Neural cell (in vitro differentiated cells): Measurements from ENCODE around the gene COA4. TPM values are rescaled to one million over a fixed set of nuclear protein-coding genes. Genes with fewer than 3 reads are reported as not detected.

Source experiments
- H2AFZ ChIP-seq: fragments of 200-600, 300-800 bp; sonication (generic), shearing (Covaris generic); 2 replicates; pipeline ENCODE4 v1.6.0; 2014; ENCODE audit warnings: low read depth, mild to moderate bottlenecking, antibody characterized with exemption, low read length, moderate library complexity
- H3F3A ChIP-seq: fragments of 200-600 bp; shearing (Covaris generic); 2 replicates; pipeline ENCODE4 v1.6.1; 2016; ENCODE audit warnings: mild to moderate bottlenecking, moderate library complexity, mixed read lengths, antibody characterized with exemption, low read length; ENCODE audit not compliant: insufficient read depth, poor library complexity, severe bottlenecking
- H3K27ac ChIP-seq: fragments of 200-600, 300-800 bp; sonication (generic), shearing (Covaris generic); 2 replicates; pipeline ENCODE4 v1.5.1; 2014; ENCODE audit warnings: mild to moderate bottlenecking, low read length, moderate library complexity
- H3K27me3 ChIP-seq: fragments of 300-800, 200-600 bp; sonication (generic), shearing (Covaris generic); 2 replicates; pipeline ENCODE4 v1.6.0; 2014; ENCODE audit warnings: mild to moderate bottlenecking, low read depth, low read length, moderate library complexity; ENCODE audit not compliant: insufficient read depth
- H3K36me3 ChIP-seq: fragments of 300-800, 200-600 bp; sonication (generic), shearing (Covaris generic); 2 replicates; pipeline ENCODE4 v1.5.1; 2014; ENCODE audit warnings: mild to moderate bottlenecking, antibody characterized with exemption, low read length, moderate library complexity; ENCODE audit not compliant: insufficient read depth
- H3K4me2 ChIP-seq: fragments of 300-800, 200-600 bp; sonication (generic), shearing (Covaris generic); 2 replicates; pipeline ENCODE4 v1.6.0; 2014; ENCODE audit warnings: mild to moderate bottlenecking, low read length
- H3K4me3 ChIP-seq: fragments of 300-800, 200-600 bp; sonication (generic), shearing (Covaris generic); 2 replicates; pipeline ENCODE4 v1.5.1; 2014; ENCODE audit warnings: mild to moderate bottlenecking, low read length, moderate library complexity
- H3K79me2 ChIP-seq: fragments of 200-600 bp; shearing (Covaris generic); replicated peaks from 2 replicates; pipeline ENCODE4 v1.6.0; 2014; ENCODE audit warnings: mild to moderate bottlenecking, low read length, moderate library complexity; ENCODE audit not compliant: insufficient read depth
- H3K9ac ChIP-seq: fragments of 300-800, 200-600 bp; sonication (generic), shearing (Covaris generic); 2 replicates; pipeline ENCODE4 v1.6.1; 2016; ENCODE audit warnings: mild to moderate bottlenecking, low read length, mixed read lengths
- H3K9me2 ChIP-seq: fragments of 200-600 bp; shearing (Covaris generic); 2 replicates; pipeline ENCODE4 v1.6.1; 2016; ENCODE audit warnings: mild to moderate bottlenecking, low read length, mixed read lengths; ENCODE audit not compliant: insufficient read depth
- H3K9me3 ChIP-seq: fragments of 200-600, 300-800 bp; sonication (generic), shearing (Covaris generic); 2 replicates; pipeline ENCODE4 v1.6.1; 2016; ENCODE audit warnings: mild to moderate bottlenecking, mixed run types, low read length, moderate library complexity, mixed read lengths
- H4K20me1 ChIP-seq: fragments of 200-600 bp; shearing (Covaris generic); 2 replicates; pipeline ENCODE4 v1.6.1; 2016; ENCODE audit warnings: mild to moderate bottlenecking, mixed run types; ENCODE audit not compliant: insufficient read depth
- CTCF ChIP-seq: fragments of 450-650 bp; IDR thresholded peaks from 2 replicates; pipeline ENCODE4 v1.5.1; 2014; ENCODE audit warnings: antibody characterized with exemption, mild to moderate bottlenecking, moderate library complexity; ENCODE audit not compliant: poor library complexity, severe bottlenecking
- EP300 ChIP-seq: fragments of 450-650 bp; conservative IDR thresholded peaks from 2 replicates; pipeline ENCODE4 v1.6.1; 2014; ENCODE audit warnings: antibody characterized with exemption, mild to moderate bottlenecking, moderate library complexity; ENCODE audit not compliant: poor library complexity, severe bottlenecking
- EZH2 ChIP-seq: fragments of 200-600, 300-800 bp; shearing (Covaris generic), sonication (generic); IDR thresholded peaks from 2 replicates; pipeline ENCODE4 v1.6.1; 2014; ENCODE audit warnings: antibody characterized with exemption, low read length, borderline replicate concordance, mild to moderate bottlenecking; ENCODE audit not compliant: insufficient read depth, poor library complexity, severe bottlenecking
- MXI1 ChIP-seq: fragments of 450-650 bp; conservative IDR thresholded peaks from 2 replicates; pipeline ENCODE4 v1.6.1; 2014; ENCODE audit warnings: antibody characterized with exemption, mild to moderate bottlenecking; ENCODE audit not compliant: poor library complexity, severe bottlenecking
- POLR2AphosphoS5 ChIP-seq: IDR thresholded peaks from 2 replicates; pipeline ENCODE4 v1.6.1; 2012
- RAD21 ChIP-seq: fragments of 450-650 bp; conservative IDR thresholded peaks from 2 replicates; pipeline ENCODE4 v1.6.1; 2014; ENCODE audit warnings: antibody characterized with exemption, mild to moderate bottlenecking, moderate library complexity
- REST ChIP-seq: IDR thresholded peaks from 2 replicates; pipeline ENCODE4 v1.6.1; 2012; ENCODE audit warnings: borderline replicate concordance
- SMC3 ChIP-seq: fragments of 450-650 bp; conservative IDR thresholded peaks from 2 replicates; pipeline ENCODE4 v1.6.1; 2014; ENCODE audit warnings: antibody characterized with exemption, mild to moderate bottlenecking, moderate library complexity; ENCODE audit not compliant: poor library complexity
- TAF1 ChIP-seq: IDR thresholded peaks from 2 replicates; pipeline ENCODE4 v1.6.1; 2012; ENCODE audit warnings: low read depth
- polyA plus RNA-seq: library from polyadenylated mRNA; depleted of rRNA; stranded (reverse); fragments of >200 nt; gene quantifications from 2 replicates; pipeline ENCODE4 v1.2.3, GENCODE V29; 2014

The COA4 gene
- polyA plus RNA-seq, 1 donor from 2014 or later = 108 TPM

GRCh38 chr11:73913472-73913871, 36.8 kb upstream of the COA4 start:
- no peak overlapping the region for H3K4me2 ChIP-seq
- no peaks in the 10 kb centered on the region for H3K9me2 ChIP-seq
- H3K27me3 ChIP-seq = no peaks in the 10 kb centered on the region
- no peaks in the 10 kb centered on the region for H3K79me2 ChIP-seq
- H3K9me3 ChIP-seq = no peaks in the 10 kb centered on the region
- no peaks in the 10 kb centered on the region for H4K20me1 ChIP-seq
- peaks cover 6% of the 10 kb centered on the region for H3K36me3 ChIP-seq
- TF ChIP-seq POLR2AphosphoS5 = no peak
- no peak for TF ChIP-seq RAD21
- no peak for TF ChIP-seq TAF1
- no peak for TF ChIP-seq EP300
- no peak for TF ChIP-seq REST
- no peak for TF ChIP-seq SMC3
- no peak for TF ChIP-seq CTCF
- no peak for TF ChIP-seq EZH2
- no peak for TF ChIP-seq MXI1
- H2AFZ ChIP-seq = no peak overlapping the region
- H3F3A ChIP-seq = no peaks in the 10 kb centered on the region
- no peak overlapping the region for H3K9ac ChIP-seq
- no peak overlapping the region for H3K4me3 ChIP-seq
- H3K27ac ChIP-seq = no peak overlapping the region

GRCh38 chr11:73912026-73912425, 35.4 kb upstream of the COA4 start:
- no peaks in the 10 kb centered on the region for H3K9me2 ChIP-seq
- H2AFZ ChIP-seq = no peak overlapping the region
- H3F3A ChIP-seq = no peaks in the 10 kb centered on the region
- H3K4me3 ChIP-seq = no peak overlapping the region
- peaks cover 10% of the 10 kb centered on the region for H3K36me3 ChIP-seq
- H4K20me1 ChIP-seq = no peaks in the 10 kb centered on the region
- no peaks in the 10 kb centered on the region for H3K27me3 ChIP-seq
- H3K27ac ChIP-seq = no peak overlapping the region
- H3K4me2 ChIP-seq = no peak overlapping the region
- no peak overlapping the region for H3K9ac ChIP-seq
- TF ChIP-seq EP300 = no peak
- no peak for TF ChIP-seq MXI1
- no peak for TF ChIP-seq CTCF
- no peak for TF ChIP-seq POLR2AphosphoS5
- TF ChIP-seq SMC3 = no peak
- TF ChIP-seq REST = no peak
- TF ChIP-seq TAF1 = no peak
- TF ChIP-seq RAD21 = no peak
- no peak for TF ChIP-seq EZH2
- H3K9me3 ChIP-seq = no peaks in the 10 kb centered on the region
- no peaks in the 10 kb centered on the region for H3K79me2 ChIP-seq
